ENCODE measurements around the gene ZNF322. TPM values are rescaled to one million over a fixed set of nuclear protein-coding genes. Genes with fewer than 3 reads are reported as not detected.

Gene ZNF322
- total RNA-seq, 1 experiment from 2014 or later, result 39.1 TPM

DNA sequence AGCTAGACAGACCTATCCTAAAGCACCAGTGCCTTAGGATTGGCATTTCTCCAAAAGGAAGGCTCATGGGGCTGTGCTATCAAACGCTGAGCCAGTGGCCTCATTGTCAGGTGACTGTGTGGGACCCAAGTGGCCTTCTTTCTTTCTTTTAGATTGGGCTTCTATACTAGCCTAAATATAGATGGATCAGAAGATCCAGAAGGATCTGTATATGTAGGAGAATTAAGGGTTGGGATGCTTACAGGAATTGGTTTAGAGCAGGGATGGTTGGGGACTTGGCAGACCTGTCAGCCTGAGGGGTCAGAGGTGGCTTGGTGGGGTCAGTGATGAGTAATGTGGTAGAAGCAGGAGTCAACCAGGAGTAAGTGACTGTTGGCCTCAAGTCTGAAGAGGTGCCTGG is 47.9 kb downstream of the ZNF322 start:
- no peak overlapping the region for H3K23ac ChIP-seq (ENCODE audit: insufficient read length, low read depth, low read length)
- no peak overlapping the region for H3K14ac ChIP-seq (ENCODE audit: insufficient read depth, low read length)
- TF ChIP-seq CTCF (conservative IDR thresholded peaks at IDR 0.05), result no peak
- WGBS (ENCODE audit: extremely low coverage, insufficient read length, low lambda C conversion rate), result no CpG with 5 or more reads among the region's 1 CpG
- Mint-ChIP-seq H3K27ac (no peak overlapping the region), H3K27me3 (ENCODE audit: low read depth) (peaks cover 69% of the 10 kb centered on the region), H3K36me3 (ENCODE audit: insufficient read depth in 1 of 3, low read depth in 3 of 3) (peaks cover 0 to 1% (median 0%) of the 10 kb centered on the region in 3 experiments; a peak in 1 of 7 replicates), H3K4me3 (no peak overlapping the region), H3K4me1 (peaks cover 16% of the 10 kb centered on the region in 2 experiments), H3K9me3 (peaks cover 8 to 9% of the 10 kb centered on the region in 2 experiments; a peak in 4 of 5 replicates)
- no peaks in the 10 kb centered on the region for H3K79me1 ChIP-seq (ENCODE audit: insufficient read depth, low read depth, low read length, poor library complexity, severe bottlenecking)
- no peak overlapping the region for H2BK12ac ChIP-seq (ENCODE audit: insufficient read length, low read depth, low read length)
- H3K79me2 ChIP-seq (ENCODE audit: insufficient read depth, low read length), result no peaks in the 10 kb centered on the region
- no peak overlapping the region for H3K4me2 ChIP-seq (ENCODE audit: insufficient read depth, insufficient read length, low read length)
- H2AFZ ChIP-seq (ENCODE audit: low read length), result no peak overlapping the region
- no peak overlapping the region for H4K8ac ChIP-seq (replicated peaks; ENCODE audit: insufficient read length, low read depth, low read length)
- no peak for DNase-seq
- no peak overlapping the region for H4K91ac ChIP-seq (ENCODE audit: insufficient read length, low read depth, low read length)
- H3K18ac ChIP-seq (ENCODE audit: insufficient read length, low read depth, low read length), result no peak overlapping the region
- no peak overlapping the region for H2BK120ac ChIP-seq (ENCODE audit: low read depth, low read length, poor library complexity, severe bottlenecking)
- H4K5ac ChIP-seq (ENCODE audit: insufficient read length, low read depth, low read length), result no peak overlapping the region
- H3K23me2 ChIP-seq (ENCODE audit: insufficient read length, low read depth, low read length, poor library complexity, severe bottlenecking), result peaks cover 12% of the 10 kb centered on the region
- H3T11ph ChIP-seq (ENCODE audit: low read length), result no peak overlapping the region
- no peak overlapping the region for H2BK15ac ChIP-seq (ENCODE audit: low read depth, low read length)
- H3K27me3 ChIP-seq (ENCODE audit: insufficient read depth, low read length), result peaks cover 28% of the 10 kb centered on the region; the same call in 1 of the 2 replicates
- no peak overlapping the region for H3K27ac ChIP-seq (ENCODE audit: insufficient read length, low read depth, low read length)
- H2AK5ac ChIP-seq (ENCODE audit: insufficient read length, low read length), result no peak overlapping the region
- no peak overlapping the region for H3K9ac ChIP-seq (ENCODE audit: extremely low read depth, insufficient read length, low read length)
- H2BK20ac ChIP-seq (ENCODE audit: low read depth, low read length, poor library complexity, severe bottlenecking), result no peak overlapping the region
- no peak overlapping the region for H3K56ac ChIP-seq (ENCODE audit: insufficient read length, low read depth, low read length)
- H4K20me1 ChIP-seq (ENCODE audit: control insufficient read depth, insufficient read depth, insufficient read length), result no peaks in the 10 kb centered on the region
- no peak overlapping the region for H2BK5ac ChIP-seq (ENCODE audit: insufficient read length, low read length)
- H3K4me1 ChIP-seq (ENCODE audit: insufficient read depth, low read length), result no peaks in the 10 kb centered on the region; the same call in 1 of the 2 replicates
- no peaks in the 10 kb centered on the region for H3K9me3 ChIP-seq (ENCODE audit: control insufficient read depth, low read depth, low read length)
- H3K4ac ChIP-seq (ENCODE audit: low read depth, low read length), result no peak overlapping the region
